K562 (cell line): ENCODE data around the gene BEST1. TPM values are rescaled to one million over a fixed set of nuclear protein-coding genes. Genes with fewer than 3 reads are reported as not detected.

Experiments
- ATAC-seq: fragments of 200-7000 bp; cut with Tn5 transposase; 3 replicates; pipeline ENCODE4 v1.9.1; 2020; ENCODE audit warnings: moderate library complexity
- BruUV-seq: library from RNA; stranded (reverse); fragments of 400-500 nt; replicated peaks from 2 replicates; lab custom pipeline; 2021; lab: Mats Ljungman, UMichigan
- CTCF ChIA-PET: fragments of 300-600 bp; formaldehyde crosslinking; extraction: SDS; loops from one replicate; lab custom pipeline; 2021; ENCODE audit warnings: low intra/inter-chr PET ratio; lab: Yijun Ruan, JAX
- POLR2A ChIA-PET: fragments of 300-600, 350-650 bp; sonication (Branson Sonifier 250); formaldehyde crosslinking; extraction: SDS; loops from one replicate; lab custom pipeline; 2021; ENCODE audit warnings: antibody characterized with exemption, inconsistent platforms; lab: Yijun Ruan, JAX
- DNase-seq, 4 experiments: peaks; one replicate each; pipeline versions ENCODE4 v3.0.0 to v3.0.0-alpha.2; 2011 to 2018; ENCODE audit warnings: low spot score in 3 of 4, mixed read lengths in 3 of 4; ENCODE audit errors: extremely low read depth in 1 of 4
- FAIRE-seq: peaks from 2 replicates; lab custom pipeline; 2011; peaks lifted over from hg19 to GRCh38; lab: Jason Lieb, UNC
- H2AFZ ChIP-seq: 2 replicates; pipeline ENCODE4 v1.6.0; 2011; ENCODE audit warnings: low read depth, low read length, control low read depth, inconsistent platforms
- H3K27ac ChIP-seq: fragments of 200-600 bp; 3 replicates; pipeline ENCODE4 v1.8.0; 2011; ENCODE audit warnings: low read depth, mild to moderate bottlenecking, control low read depth, inconsistent platforms, low read length, moderate library complexity, mixed read lengths; ENCODE audit errors: extremely low read depth
- H3K27me3 ChIP-seq, 2 experiments: fragments of 300-600 bp in 1 of 2; 2 replicates in 1 of 2; 3 replicates in 1 of 2; pipeline versions ENCODE4 v1.6.0 to v1.8.0; 2011; ENCODE audit warnings: inconsistent platforms in 2 of 2, low read length in 2 of 2, mild to moderate bottlenecking in 1 of 2, mixed read lengths in 1 of 2, moderate library complexity in 1 of 2; ENCODE audit not compliant: control insufficient read depth in 2 of 2, insufficient read depth in 2 of 2
- H3K36me3 ChIP-seq: fragments of 300-600 bp; 3 replicates; pipeline ENCODE4 v1.8.0; 2011; ENCODE audit warnings: mild to moderate bottlenecking, low read length, inconsistent platforms; ENCODE audit not compliant: control insufficient read depth, insufficient read depth
- H3K4me1 ChIP-seq, 2 experiments: fragments of 200-600 bp in 1 of 2; replicated peaks in 1 of 2; 2 replicates in 1 of 2; 3 replicates in 1 of 2; pipeline versions ENCODE4 v1.5.1 to v1.8.0; 2011; ENCODE audit warnings: inconsistent platforms in 2 of 2, low read length in 2 of 2, mild to moderate bottlenecking in 1 of 2, mixed read lengths in 1 of 2, moderate library complexity in 1 of 2; ENCODE audit not compliant: control insufficient read depth in 2 of 2, insufficient read depth in 2 of 2
- H3K4me2 ChIP-seq: 2 replicates; pipeline ENCODE4 v1.6.1; 2011; ENCODE audit warnings: low read length, control low read depth, inconsistent platforms, mixed read lengths; ENCODE audit not compliant: insufficient read depth
- H3K4me3 ChIP-seq: fragments of 200-600 bp; sonication (generic), shearing (Covaris generic); 2 replicates; pipeline ENCODE4 v1.5.1; 2016; ENCODE audit warnings: control low read depth, inconsistent platforms
- H3K79me2 ChIP-seq: fragments of 200-600 bp; 3 replicates; pipeline ENCODE4 v1.8.0; 2011; ENCODE audit warnings: low read length, inconsistent platforms; ENCODE audit not compliant: control insufficient read depth, insufficient read depth
- H3K9ac ChIP-seq, 2 experiments: 2 replicates each; pipeline versions ENCODE4 v1.6.0 to v1.6.1; 2011; ENCODE audit warnings: low read depth in 2 of 2, low read length in 2 of 2, control low read depth in 1 of 2, inconsistent platforms in 1 of 2, mild to moderate bottlenecking in 1 of 2, mixed read lengths in 1 of 2; ENCODE audit not compliant: insufficient read depth in 1 of 2
- H3K9me1 ChIP-seq: one replicate; pipeline ENCODE4 v1.6.0; 2011; ENCODE audit warnings: inconsistent platforms, mild to moderate bottlenecking, low read length, moderate library complexity; ENCODE audit not compliant: control insufficient read depth, insufficient read depth
- H3K9me3 ChIP-seq: replicated peaks from 2 replicates; pipeline ENCODE4 v1.5.1; 2011; ENCODE audit warnings: low read depth, low read length, inconsistent platforms; ENCODE audit not compliant: control insufficient read depth, insufficient read depth
- H4K20me1 ChIP-seq: replicated peaks from 2 replicates; pipeline ENCODE4 v1.6.1; 2011; ENCODE audit warnings: low read length, inconsistent platforms, mixed read lengths; ENCODE audit not compliant: control insufficient read depth, insufficient read depth
- PRDM10 ChIP-seq: fragments of 450-650 bp; IDR thresholded peaks from 2 replicates; pipeline ENCODE4 v1.6.1; 2018; ENCODE audit not compliant: partially characterized antibody
- SAFB2 ChIP-seq: fragments of 200-400 bp; formaldehyde crosslinking; IDR thresholded peaks from 2 replicates; pipeline ENCODE4 v1.6.1; 2018; ENCODE audit warnings: borderline replicate concordance, low read length, low read depth, moderate library complexity; ENCODE audit not compliant: severe bottlenecking
- ZNF583 ChIP-seq: fragments of 250-450 bp; sonication (Bioruptor Pico); IDR thresholded peaks from 2 replicates; pipeline ENCODE4 v1.4.0; 2020
- WGBS: fragments of 100-300 bp; shearing (Covaris generic); methylation state at CpG from one replicate; pipeline ENCODE4 v1.1.6; 2016; ENCODE audit warnings: low coverage, mixed read lengths; ENCODE audit not compliant: insufficient coverage; ENCODE audit errors: missing lambda C conversion rate; 5-methylcytosine and 5-hydroxymethylcytosine counted together
- in situ Hi-C: fragments of 300-500 bp; cut with MboI; formaldehyde crosslinking; loops from 4 replicates; pipeline ENCODE4 v1.15.0; 2018; ENCODE audit warnings: inconsistent platforms, mixed read lengths
- intact Hi-C: fragments of 100-400 bp; cut with micrococcal nuclease; formaldehyde crosslinking; loops from 2 replicates; pipeline ENCODE4 v1.14.2; 2022
- polyA plus RNA-seq, 8 experiments: library from polyadenylated mRNA; depleted of rRNA in 4 of 8; stranded (reverse) in 5 of 8; unstranded in 3 of 8; fragments of >200 nt; fragmentation: Nextera tagmentation in 2 of 8; fragmentation: Illumina TruSeq in 1 of 8; extraction: Ambion mirVana in 2 of 8; extraction: Trizol in 1 of 8; gene quantifications; 2 replicates each; pipeline versions ENCODE4 v1.2.1 to v1.2.3, GENCODE V29; 2011 to 2014; ENCODE audit warnings: inconsistent platforms in 1 of 8, missing spikeins in 1 of 8
- total RNA-seq, 7 experiments: library from RNA; depleted of rRNA in 6 of 7; stranded (reverse); fragments of >200 nt in 6 of 7; fragmentation: Illumina TruSeq in 2 of 7; extraction: Trizol in 2 of 7; gene quantifications; 2 replicates each; pipeline versions ENCODE4 v1.2.1 to v1.2.3, GENCODE V29; 2011 to 2021; ENCODE audit warnings: low replicate concordance in 1 of 7

BEST1 gene
- total and polyA plus RNA-seq, 9 of the 15 experiments (the other 6 are each of a cell fraction or from before 2014, with no cell fraction given), result 0.07 to 1.3 (median 0.40) TPM

- BruUV-seq, result no TSS peak
- H3K9me3 ChIP-seq, result peaks cover 2% of the 10 kb centered on the region
- intact Hi-C loops (no loop called here), in situ Hi-C loops (no loop called here)
- H2AFZ ChIP-seq, result no peak overlapping the region; the same call in 1 of the 2 replicates
- CTCF ChIA-PET, result no interaction called here
- H3K4me1 ChIP-seq, result peaks cover 17 to 22% of the 10 kb centered on the region in 2 experiments
- H3K9me1 ChIP-seq, result no peaks in the 10 kb centered on the region
- H3K9ac ChIP-seq, result no peak overlapping the region
- H4K20me1 ChIP-seq, result no peaks in the 10 kb centered on the region
- no peak overlapping the region for H3K4me2 ChIP-seq
- no peak overlapping the region for H3K27ac ChIP-seq
- H3K27me3 ChIP-seq, result no peaks in the 10 kb centered on the region
- no peak for DNase-seq
- no peak for FAIRE-seq
- POLR2A ChIA-PET, result interaction anchor here (0.7 to 1.6 kb wide), 3 partner anchors 13 to 39 kb away, joined by 3 to 5 read pairs (median 4); partner anchors contain the start of gene FTH1
- TF ChIP-seq PRDM10, result no peak
- no peak for TF ChIP-seq ZNF583 (CRISPR knock-in tag)
- TF ChIP-seq SAFB2, result no peak
- TF ChIP-seq, all 486 proteins: peak for 0
- no peaks in the 10 kb centered on the region for H3K79me2 ChIP-seq
- WGBS, result 49% methylated on average over 2 of the region's 2 CpGs
- ATAC-seq, result no peak
- no peaks in the 10 kb centered on the region for H3K36me3 ChIP-seq
- H3K4me3 ChIP-seq, result no peak overlapping the region
Observed at GRCh38 chr11:62004473-62004872, 54.3 kb downstream of the BEST1 start.
